Effector CD8-positive, alpha-beta T cell (primary cell): ENCODE data around the gene CACNA1C.
"Not testable (repeated sequence)": the region's sequence is repeated elsewhere in the genome, so short reads cannot be mapped to it uniquely, and the experiment has no call there.

Experiments used
- DNase-seq: peaks from one replicate; lab custom pipeline; 2025; lab: John Stamatoyannopoulos, UW

Gene CACNA1C

GRCh38 chr12:2673966-2674810, 621.4 kb downstream of the CACNA1C start:
- DNase-seq, result no peak

GRCh38 chr12:2675776-2676175, 623.0 kb downstream of the CACNA1C start:
- DNase-seq, result no peak

- no peak for DNase-seq
Observed at GRCh38 chr12:2677142-2677880, 624.5 kb downstream of the CACNA1C start.

- DNase-seq, result no peak
Observed at GRCh38 chr12:2678426-2678825, 625.6 kb downstream of the CACNA1C start.

GRCh38 chr12:2679068-2679815, 626.5 kb downstream of the CACNA1C start:
- DNase-seq, result no peak

- DNase-seq, result no peak
Observed at GRCh38 chr12:2679816-2680675, 627.3 kb downstream of the CACNA1C start.

GRCh38 chr12:2680676-2681039, 627.9 kb downstream of the CACNA1C start:
- DNase-seq, result no peak

- DNase-seq, result no peak
Observed at GRCh38 chr12:2681450-2682205, 628.8 kb downstream of the CACNA1C start.

- peak; percentile 19 for DNase-seq
Observed at GRCh38 chr12:2682296-2683251, 629.8 kb downstream of the CACNA1C start.

- DNase-seq, result no peak
Observed at GRCh38 chr12:2683283-2684025, 630.7 kb downstream of the CACNA1C start.

GRCh38 chr12:2684026-2684325, 631.2 kb downstream of the CACNA1C start:
- DNase-seq, result not testable (repeated sequence)

GRCh38 chr12:2685620-2686279, 633.0 kb downstream of the CACNA1C start:
- DNase-seq, result not testable (repeated sequence)

- DNase-seq, result no peak
Observed at GRCh38 chr12:2686280-2686646, 633.5 kb downstream of the CACNA1C start.

GRCh38 chr12:2687058-2687457, 634.3 kb downstream of the CACNA1C start:
- no peak for DNase-seq

- no peak for DNase-seq
Observed at GRCh38 chr12:2687726-2688125, 634.9 kb downstream of the CACNA1C start.

- no peak for DNase-seq
Observed at GRCh38 chr12:2688381-2688931, 635.7 kb downstream of the CACNA1C start.

GRCh38 chr12:2689393-2689792, 636.6 kb downstream of the CACNA1C start:
- no peak for DNase-seq

- no peak for DNase-seq
Observed at GRCh38 chr12:2689879-2690278, 637.1 kb downstream of the CACNA1C start.
